PC-3 (cell line): ENCODE data around the gene THSD7A. TPM values are rescaled to one million over a fixed set of nuclear protein-coding genes. Genes with fewer than 3 reads are reported as not detected.

Source experiments
- ATAC-seq: fragments of 200-7000 bp; cut with Tn5 transposase; 2 replicates; pipeline ENCODE4 v1.9.1; 2020; ENCODE audit warnings: mild to moderate bottlenecking, moderate library complexity
- BruUV-seq: library from RNA; stranded (reverse); fragments of 400-500 nt; replicated peaks from 2 replicates; lab custom pipeline; 2021; lab: Mats Ljungman, UMichigan
- CTCF ChIA-PET: fragments of 300-600 bp; sonication (Branson Sonifier 250); formaldehyde crosslinking; loops from one replicate; lab custom pipeline; 2022; ENCODE audit warnings: antibody characterized with exemption; lab: Charles Lee
- POLR2A ChIA-PET: fragments of 300-600 bp; sonication (Branson Sonifier 250); formaldehyde crosslinking; loops from one replicate; lab custom pipeline; 2022; ENCODE audit warnings: antibody characterized with exemption; ENCODE audit not compliant: unreplicated experiment; lab: Charles Lee
- DNase-seq: peaks from one replicate; pipeline ENCODE4 v3.0.0-alpha.2; 2015
- H2AFZ ChIP-seq: fragments of 300-600 bp; sonication (generic); 2 replicates; pipeline ENCODE4 v1.6.0; 2016; ENCODE audit warnings: antibody characterized with exemption, low read length
- H3F3A ChIP-seq: fragments of 300-600 bp; sonication (generic); one replicate; pipeline ENCODE4 v1.6.0; 2017; ENCODE audit warnings: antibody characterized with exemption, low read length, control low read depth, mild to moderate bottlenecking; ENCODE audit not compliant: unreplicated experiment
- H3K27ac ChIP-seq: fragments of 300-600 bp; sonication (generic); 2 replicates; pipeline ENCODE4 v1.5.1; 2016; ENCODE audit warnings: mild to moderate bottlenecking, low read length
- H3K27me3 ChIP-seq: fragments of 300-600 bp; sonication (generic); 2 replicates; pipeline ENCODE4 v1.6.1; 2016; ENCODE audit warnings: low read length, mixed read lengths
- H3K36me3 ChIP-seq: fragments of 300-600 bp; sonication (generic); 2 replicates; pipeline ENCODE4 v1.6.1; 2016; ENCODE audit warnings: low read depth, mixed run types, low read length, mixed read lengths
- H3K4me1 ChIP-seq: fragments of 300-600 bp; sonication (generic); 2 replicates; pipeline ENCODE4 v1.5.1; 2016; ENCODE audit warnings: low read length; ENCODE audit not compliant: insufficient read depth
- H3K4me2 ChIP-seq: fragments of 300-600 bp; sonication (generic); 2 replicates; pipeline ENCODE4 v1.6.0; 2016; ENCODE audit warnings: low read length
- H3K4me3 ChIP-seq: fragments of 300-600 bp; sonication (generic); 2 replicates; pipeline ENCODE4 v1.5.1; 2016; ENCODE audit warnings: mild to moderate bottlenecking, low read length, mixed read lengths
- H3K79me2 ChIP-seq: fragments of 300-600 bp; sonication (generic); 2 replicates; pipeline ENCODE4 v1.6.1; 2017; ENCODE audit warnings: low read length, mixed read lengths
- H3K9ac ChIP-seq: fragments of 300-600 bp; sonication (generic); 2 replicates; pipeline ENCODE4 v1.6.0; 2016; ENCODE audit warnings: mild to moderate bottlenecking, low read length
- H3K9me2 ChIP-seq: fragments of 300-600 bp; sonication (generic); replicated peaks from 2 replicates; pipeline ENCODE4 v1.6.1; 2016; ENCODE audit warnings: mixed run types, low read length, mixed read lengths
- H3K9me3 ChIP-seq: fragments of 300-600 bp; sonication (generic); 2 replicates; pipeline ENCODE4 v1.6.1; 2016; ENCODE audit warnings: low read length, mixed read lengths
- H4K20me1 ChIP-seq: fragments of 300-600 bp; sonication (generic); 2 replicates; pipeline ENCODE4 v1.6.1; 2016; ENCODE audit warnings: low read length, mixed read lengths
- EZH2 ChIP-seq: fragments of 300-600 bp; sonication (generic); IDR thresholded peaks from one replicate; pipeline ENCODE4 v1.6.1; 2017; ENCODE audit warnings: antibody characterized with exemption, mild to moderate bottlenecking, low read length; ENCODE audit not compliant: unreplicated experiment
- EZH2phosphoT487 ChIP-seq: fragments of 300-600 bp; sonication (generic); IDR thresholded peaks from 2 replicates; pipeline ENCODE4 v1.6.1; 2018; ENCODE audit warnings: mild to moderate bottlenecking, antibody characterized with exemption, low read length, borderline replicate concordance
- intact Hi-C: fragments of 100-400 bp; cut with micrococcal nuclease; formaldehyde crosslinking; loops from 2 replicates; pipeline ENCODE4 v1.9.0; 2023
- total RNA-seq: library from RNA; depleted of rRNA; stranded (reverse); fragments of >200 nt; gene quantifications from 2 replicates; pipeline ENCODE4 v1.2.3, GENCODE V29; 2014
- TF ChIP-seq, protein P1 (sequence below): fragments of 300-600 bp; sonication (generic); conservative IDR thresholded peaks from 2 replicates; pipeline ENCODE4 v1.5.1; 2017; ENCODE audit warnings: antibody characterized with exemption, low read depth, mild to moderate bottlenecking, low read length

THSD7A gene
- total RNA-seq, 1 experiment from 2014 or later: 0.04 TPM

DNA sequence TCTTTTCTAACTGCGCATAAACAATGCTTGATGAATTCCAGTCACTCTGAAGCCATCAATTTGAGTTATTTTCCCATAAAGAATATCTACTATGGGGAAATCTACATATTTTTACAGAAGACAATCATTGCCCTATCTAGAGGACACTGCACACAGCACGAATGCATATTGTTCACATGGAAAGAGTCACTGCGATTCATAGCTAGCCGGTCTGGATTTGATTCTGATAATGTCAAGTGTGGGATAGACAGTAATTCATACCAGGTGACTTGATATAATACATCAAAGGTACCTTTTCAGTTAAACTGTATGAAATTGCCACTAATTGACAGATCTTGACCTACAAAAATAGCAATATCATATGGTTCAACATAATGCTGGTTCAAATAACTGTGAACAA, 255.7 kb downstream of the THSD7A start:
- no peaks in the 10 kb centered on the region for H4K20me1 ChIP-seq
- no peaks in the 10 kb centered on the region for H3K27me3 ChIP-seq
- H3K9me3 ChIP-seq: no peaks in the 10 kb centered on the region
- DNase-seq (no peak), ATAC-seq (no peak)
- H3F3A ChIP-seq: no peaks in the 10 kb centered on the region
- ChIA-PET POLR2A (no interaction called here), CTCF (no interaction called here)
- no peaks in the 10 kb centered on the region for H3K9me2 ChIP-seq
- intact Hi-C loops: no loop called here
- H3K4me2 ChIP-seq: no peak overlapping the region
- no peak overlapping the region for H2AFZ ChIP-seq
- H3K79me2 ChIP-seq: no peaks in the 10 kb centered on the region
- no peaks in the 10 kb centered on the region for H3K4me1 ChIP-seq
- no peak overlapping the region for H3K9ac ChIP-seq
- no TSS peak for BruUV-seq
- H3K36me3 ChIP-seq: no peaks in the 10 kb centered on the region
- no peak overlapping the region for H3K27ac ChIP-seq
- no peak for TF ChIP-seq EZH2phosphoT487
- TF ChIP-seq, protein P1, sequence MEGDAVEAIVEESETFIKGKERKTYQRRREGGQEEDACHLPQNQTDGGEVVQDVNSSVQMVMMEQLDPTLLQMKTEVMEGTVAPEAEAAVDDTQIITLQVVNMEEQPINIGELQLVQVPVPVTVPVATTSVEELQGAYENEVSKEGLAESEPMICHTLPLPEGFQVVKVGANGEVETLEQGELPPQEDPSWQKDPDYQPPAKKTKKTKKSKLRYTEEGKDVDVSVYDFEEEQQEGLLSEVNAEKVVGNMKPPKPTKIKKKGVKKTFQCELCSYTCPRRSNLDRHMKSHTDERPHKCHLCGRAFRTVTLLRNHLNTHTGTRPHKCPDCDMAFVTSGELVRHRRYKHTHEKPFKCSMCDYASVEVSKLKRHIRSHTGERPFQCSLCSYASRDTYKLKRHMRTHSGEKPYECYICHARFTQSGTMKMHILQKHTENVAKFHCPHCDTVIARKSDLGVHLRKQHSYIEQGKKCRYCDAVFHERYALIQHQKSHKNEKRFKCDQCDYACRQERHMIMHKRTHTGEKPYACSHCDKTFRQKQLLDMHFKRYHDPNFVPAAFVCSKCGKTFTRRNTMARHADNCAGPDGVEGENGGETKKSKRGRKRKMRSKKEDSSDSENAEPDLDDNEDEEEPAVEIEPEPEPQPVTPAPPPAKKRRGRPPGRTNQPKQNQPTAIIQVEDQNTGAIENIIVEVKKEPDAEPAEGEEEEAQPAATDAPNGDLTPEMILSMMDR: no peak
- TF ChIP-seq EZH2: no peak
- H3K4me3 ChIP-seq: no peak overlapping the region

DNA sequence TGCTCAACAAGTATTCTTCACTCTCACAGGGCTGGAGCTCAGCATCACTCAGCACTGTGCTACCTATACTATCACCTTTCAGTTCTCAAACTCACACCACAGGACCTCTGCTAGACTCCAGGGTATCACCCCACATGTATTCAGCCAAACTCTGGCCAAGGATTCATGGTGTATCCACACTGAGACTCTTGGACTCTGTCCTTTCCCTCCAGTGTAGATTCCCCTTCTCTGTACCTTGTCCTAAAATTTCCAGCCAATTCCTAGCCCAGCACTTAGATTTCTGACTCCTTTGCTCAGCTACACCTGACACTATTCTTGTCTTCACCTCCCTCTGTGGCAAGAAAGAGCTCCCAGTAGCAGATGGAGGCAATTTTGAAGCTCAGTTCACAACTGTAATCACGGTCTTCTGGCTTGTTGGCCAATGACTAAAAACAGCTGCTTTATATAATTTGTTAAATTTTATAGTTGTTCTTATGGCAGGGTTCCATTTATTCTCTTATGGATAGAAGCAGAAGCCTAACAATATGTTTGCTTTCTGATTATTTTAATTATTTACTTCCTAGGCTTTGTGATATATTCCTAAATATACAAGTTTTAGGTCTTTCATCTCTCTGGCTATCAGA, 258.8 kb downstream of the THSD7A start:
- H3K9ac ChIP-seq: no peak overlapping the region
- no peaks in the 10 kb centered on the region for H3K9me3 ChIP-seq
- no peaks in the 10 kb centered on the region for H3K36me3 ChIP-seq
- H3K4me1 ChIP-seq: no peaks in the 10 kb centered on the region
- POLR2A ChIA-PET: no interaction called here
- H4K20me1 ChIP-seq: no peaks in the 10 kb centered on the region
- CTCF ChIA-PET: no interaction called here
- no peaks in the 10 kb centered on the region for H3F3A ChIP-seq
- DNase-seq: no peak
- no peak for ATAC-seq
- no peaks in the 10 kb centered on the region for H3K27me3 ChIP-seq
- no TSS peak for BruUV-seq
- no peaks in the 10 kb centered on the region for H3K9me2 ChIP-seq
- intact Hi-C loops: no loop called here
- TF ChIP-seq, protein P1: no peak
- TF ChIP-seq EZH2phosphoT487 (no peak), EZH2 (no peak)
- no peak overlapping the region for H3K4me2 ChIP-seq
- no peaks in the 10 kb centered on the region for H3K79me2 ChIP-seq
- no peak overlapping the region for H2AFZ ChIP-seq
- H3K4me3 ChIP-seq: no peak overlapping the region
- no peak overlapping the region for H3K27ac ChIP-seq

DNA sequence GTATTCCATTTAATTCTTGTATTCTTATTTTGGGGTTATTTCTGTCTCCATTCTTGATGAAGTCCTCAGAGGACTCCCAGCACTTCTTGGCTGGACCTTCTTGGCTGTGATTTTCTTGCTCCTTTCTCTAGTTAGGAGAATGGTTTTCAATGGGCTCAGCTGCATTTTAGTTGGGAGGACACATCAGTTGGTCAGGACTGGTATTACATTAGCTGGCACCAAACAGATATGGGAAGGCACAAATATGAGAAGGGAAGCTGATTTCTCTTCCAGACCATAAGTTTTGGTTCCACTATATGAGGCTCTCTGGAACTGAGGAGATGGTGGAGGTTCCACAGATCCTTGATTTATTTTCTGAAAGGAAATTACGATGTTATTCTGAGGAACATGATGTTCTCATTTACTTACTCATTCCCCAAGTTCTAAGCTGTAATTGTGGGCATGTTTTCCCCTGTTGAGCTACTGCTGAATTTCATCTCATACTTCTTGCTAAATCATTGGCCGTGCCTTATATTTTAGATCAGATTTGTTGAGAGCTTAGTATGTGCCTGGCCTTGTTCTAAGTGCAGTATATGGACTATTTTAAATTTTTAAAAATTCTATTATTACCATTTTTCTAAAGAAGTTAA, 261.0 kb downstream of the THSD7A start:
- peak; percentile 35 for ATAC-seq
- no peaks in the 10 kb centered on the region for H3K9me2 ChIP-seq
- no TSS peak for BruUV-seq
- H3K27ac ChIP-seq: no peak overlapping the region
- no peaks in the 10 kb centered on the region for H3K36me3 ChIP-seq
- H3K4me3 ChIP-seq: no peak overlapping the region
- H4K20me1 ChIP-seq: no peaks in the 10 kb centered on the region
- no peaks in the 10 kb centered on the region for H3F3A ChIP-seq
- H3K4me2 ChIP-seq: no peak overlapping the region
- no peak for DNase-seq
- TF ChIP-seq EZH2phosphoT487 (no peak), EZH2 (no peak)
- TF ChIP-seq, protein P1: no peak
- H3K27me3 ChIP-seq: no peaks in the 10 kb centered on the region
- H2AFZ ChIP-seq: no peak overlapping the region
- H3K4me1 ChIP-seq: no peaks in the 10 kb centered on the region
- no peaks in the 10 kb centered on the region for H3K9me3 ChIP-seq
- no peaks in the 10 kb centered on the region for H3K79me2 ChIP-seq
- H3K9ac ChIP-seq: no peak overlapping the region
- ChIA-PET POLR2A (no interaction called here), CTCF (no interaction called here)
- intact Hi-C loops: no loop called here
